Fibroblast of the aortic adventitia (primary cell): Measurements from ENCODE around the gene WRNIP1. TPM values are rescaled to one million over a fixed set of nuclear protein-coding genes. Genes with fewer than 3 reads are reported as not detected.

Experiments used
- DNase-seq: peaks from one replicate; pipeline ENCODE4 v3.0.0-alpha.2; 2010; ENCODE audit warnings: low read depth
- H3K4me3 ChIP-seq: 2 replicates; pipeline ENCODE4 v1.5.1; 2011; ENCODE audit warnings: low read depth, mild to moderate bottlenecking, control low read depth, low read length, moderate library complexity
- CTCF ChIP-seq: IDR thresholded peaks from 2 replicates; pipeline ENCODE4 v1.5.1; 2011; ENCODE audit warnings: mild to moderate bottlenecking, low read length, control low read depth, inconsistent platforms; ENCODE audit not compliant: insufficient read depth
- total RNA-seq: library from RNA; depleted of rRNA; stranded (reverse); fragments of >200 nt; gene quantifications from 2 replicates; pipeline ENCODE4 v1.2.3, GENCODE V29; 2012; ENCODE audit warnings: low replicate concordance

Gene WRNIP1
- total RNA-seq, 1 donor = 25.8 TPM

GRCh38 chr6:2804516-2804915 lies 39.3 kb downstream of the WRNIP1 start:
- no peak overlapping the region for H3K4me3 ChIP-seq
- no peak for TF ChIP-seq CTCF
- DNase-seq = no peak

GRCh38 chr6:2805031-2805430 lies 39.8 kb downstream of the WRNIP1 start:
- no peak for TF ChIP-seq CTCF
- no peak for DNase-seq

GRCh38 chr6:2806644-2807043 lies 41.5 kb downstream of the WRNIP1 start:
- no peak for TF ChIP-seq CTCF
- H3K4me3 ChIP-seq = no peak overlapping the region
- DNase-seq = no peak

More at GRCh38 chr6:2805031-2805430, 39.8 kb downstream of the WRNIP1 start:
- no peak overlapping the region for H3K4me3 ChIP-seq

GRCh38 chr6:2807342-2808090 lies 42.3 kb downstream of the WRNIP1 start:
- H3K4me3 ChIP-seq = no peak overlapping the region
- peak; percentile 53 for DNase-seq
- no peak for TF ChIP-seq CTCF

- DNase-seq = no peak
- no peak for TF ChIP-seq CTCF
- no peak overlapping the region for H3K4me3 ChIP-seq
Observed at GRCh38 chr6:2809015-2809414, 43.8 kb downstream of the WRNIP1 start.

GRCh38 chr6:2810092-2810671 lies 45.0 kb downstream of the WRNIP1 start:
- H3K4me3 ChIP-seq = no peak overlapping the region
- TF ChIP-seq CTCF = no peak
- no peak for DNase-seq

- no peak for DNase-seq
- H3K4me3 ChIP-seq = no peak overlapping the region
- TF ChIP-seq CTCF = no peak
Observed at GRCh38 chr6:2812695-2813094, 47.5 kb downstream of the WRNIP1 start.
